SK-N-SH (cell line): ENCODE results near the gene C2CD4C. TPM values are rescaled to one million over a fixed set of nuclear protein-coding genes. Genes with fewer than 3 reads are reported as not detected.

Experiments used
- CTCF ChIA-PET: fragments of 300-600, 350-600 bp; formaldehyde crosslinking; extraction: SDS; loops from one replicate; lab custom pipeline; 2021; lab: Yijun Ruan, JAX
- POLR2A ChIA-PET: fragments of 350-600 bp; sonication (Branson Sonifier 250); formaldehyde crosslinking; extraction: SDS; loops from one replicate; lab custom pipeline; 2020; ENCODE audit warnings: antibody characterized with exemption, inconsistent platforms; lab: Yijun Ruan, JAX
- DNase-seq: peaks from one replicate; pipeline ENCODE4 v3.0.0; 2012
- H2AFZ ChIP-seq: fragments of 200-600 bp; sonication (generic); 2 replicates; pipeline ENCODE4 v1.8.1; 2016; ENCODE audit warnings: antibody characterized with exemption, mild to moderate bottlenecking, low read depth
- H3F3A ChIP-seq: fragments of 200-600 bp; sonication (generic); replicated peaks from 2 replicates; pipeline ENCODE3; 2016; ENCODE audit warnings: antibody characterized with exemption, mild to moderate bottlenecking; ENCODE audit not compliant: insufficient read depth
- H3K27ac ChIP-seq, 2 experiments: fragments of 200-500 bp in 1 of 2; fragments of 200-600 bp in 1 of 2; sonication (Bioruptor generic) in 1 of 2; sonication (generic), shearing (Covaris generic) in 1 of 2; 2 replicates each; pipeline versions ENCODE4 v1.5.1 to v1.6.1; 2014 to 2016; ENCODE audit warnings: low read depth in 2 of 2, inconsistent platforms in 1 of 2, low read length in 1 of 2, mild to moderate bottlenecking in 1 of 2, mixed read lengths in 1 of 2
- H3K27me3 ChIP-seq: fragments of 200-600 bp; sonication (generic), shearing (Covaris generic); 2 replicates; pipeline ENCODE4 v1.6.1; 2016; ENCODE audit warnings: mixed run types; ENCODE audit not compliant: insufficient read depth
- H3K36me3 ChIP-seq, 2 experiments: fragments of 200-500 bp in 1 of 2; fragments of 200-600 bp in 1 of 2; sonication (Bioruptor generic) in 1 of 2; sonication (generic) in 1 of 2; replicated peaks in 1 of 2; 2 replicates each; pipeline versions ENCODE3 to v1.5.1; 2014 to 2016; ENCODE audit warnings: low read length in 1 of 2, mild to moderate bottlenecking in 1 of 2; ENCODE audit not compliant: insufficient read depth in 2 of 2, control insufficient read depth in 1 of 2
- H3K4me1 ChIP-seq, 2 experiments: fragments of 200-500 bp in 1 of 2; fragments of 200-600 bp in 1 of 2; sonication (Bioruptor generic) in 1 of 2; sonication (generic), shearing (Covaris generic) in 1 of 2; 2 replicates each; pipeline versions ENCODE4 v1.5.1 to v1.6.1; 2014 to 2016; ENCODE audit warnings: low read depth in 1 of 2, low read length in 1 of 2, mixed run types in 1 of 2; ENCODE audit not compliant: insufficient read depth in 2 of 2, control insufficient read depth in 1 of 2
- H3K4me2 ChIP-seq: fragments of 200-600 bp; sonication (generic), shearing (Covaris generic); 2 replicates; pipeline ENCODE4 v1.6.1; 2017; ENCODE audit warnings: mixed run types
- H3K4me3 ChIP-seq, 2 experiments: fragments of 200-500 bp in 1 of 2; fragments of 200-600 bp in 1 of 2; sonication (Bioruptor generic) in 1 of 2; sonication (generic), shearing (Covaris generic) in 1 of 2; 2 replicates each; pipeline versions ENCODE4 v1.5.1 to v1.8.1; 2014 to 2016; ENCODE audit warnings: low read depth in 2 of 2, inconsistent platforms in 1 of 2, low read length in 1 of 2, mild to moderate bottlenecking in 1 of 2, mixed read lengths in 1 of 2, moderate library complexity in 1 of 2
- H3K79me2 ChIP-seq: fragments of 200-600 bp; sonication (generic); 2 replicates; pipeline ENCODE4 v1.8.1; 2017; ENCODE audit warnings: mild to moderate bottlenecking; ENCODE audit not compliant: insufficient read depth
- H3K9ac ChIP-seq: fragments of 200-600 bp; sonication (generic); 2 replicates; pipeline ENCODE4 v1.6.1; 2017; ENCODE audit warnings: mixed run types
- H3K9me2 ChIP-seq: fragments of 200-600 bp; sonication (generic); 2 replicates; pipeline ENCODE4 v1.6.1; 2017; ENCODE audit warnings: mixed run types
- H3K9me3 ChIP-seq: fragments of 200-600 bp; sonication (generic); 2 replicates; pipeline ENCODE4 v1.6.1; 2017; ENCODE audit warnings: mixed run types, mild to moderate bottlenecking, moderate library complexity
- H4K20me1 ChIP-seq: fragments of 200-600 bp; sonication (generic); 2 replicates; pipeline ENCODE4 v1.6.1; 2017; ENCODE audit warnings: mild to moderate bottlenecking, mixed run types; ENCODE audit not compliant: insufficient read depth
- ELF1 ChIP-seq: IDR thresholded peaks from 2 replicates; pipeline ENCODE4 v1.4.0; 2012
- FOSL2 ChIP-seq: IDR thresholded peaks from 2 replicates; pipeline ENCODE4 v1.4.0; 2012; ENCODE audit warnings: low read depth, mild to moderate bottlenecking, moderate library complexity, borderline replicate concordance
- FOXJ3 ChIP-seq: sonication (generic); formaldehyde crosslinking; IDR thresholded peaks from 2 replicates; pipeline ENCODE4 v1.5.1; 2020; ENCODE audit warnings: mild to moderate bottlenecking, missing genetic modification reagents
- FOXM1 ChIP-seq: IDR thresholded peaks from 2 replicates; pipeline ENCODE4 v1.4.0; 2012; ENCODE audit warnings: low read depth, mild to moderate bottlenecking
- GATA2 ChIP-seq: sonication (generic); formaldehyde crosslinking; IDR thresholded peaks from 2 replicates; pipeline ENCODE4 v1.5.0; 2020; ENCODE audit warnings: mild to moderate bottlenecking, missing genetic modification reagents
- JUND ChIP-seq: IDR thresholded peaks from 2 replicates; pipeline ENCODE4 v1.4.0; 2012
- MAX ChIP-seq: IDR thresholded peaks from 2 replicates; pipeline ENCODE4 v1.4.0; 2012; ENCODE audit warnings: low read depth
- MEF2A ChIP-seq: IDR thresholded peaks from 2 replicates; pipeline ENCODE4 v1.4.0; 2012; ENCODE audit warnings: low read depth, borderline replicate concordance
- MXI1 ChIP-seq: IDR thresholded peaks from 2 replicates; pipeline ENCODE4 v1.6.1; 2012; ENCODE audit warnings: mild to moderate bottlenecking, low read depth, low read length, improper control_type of control experiment
- PBX3 ChIP-seq: IDR thresholded peaks from 2 replicates; pipeline ENCODE4; 2012
- RAD21 ChIP-seq: IDR thresholded peaks from 2 replicates; pipeline ENCODE4 v1.6.1; 2012; ENCODE audit warnings: mild to moderate bottlenecking, low read length
- RCOR1 ChIP-seq: fragments of 150-350 bp; IDR thresholded peaks from 2 replicates; pipeline ENCODE4 v1.6.1; 2017; ENCODE audit warnings: antibody characterized with exemption, low read length
- REST ChIP-seq: IDR thresholded peaks from 2 replicates; pipeline ENCODE4 v1.6.1; 2012; ENCODE audit warnings: mild to moderate bottlenecking, low read depth, low read length, moderate library complexity
- RFX5 ChIP-seq: IDR thresholded peaks from 2 replicates; pipeline ENCODE4 v1.6.1; 2012; ENCODE audit warnings: mild to moderate bottlenecking, improper control_type of control experiment, low read length
- TAF1 ChIP-seq: IDR thresholded peaks from 2 replicates; pipeline ENCODE4 v1.6.1; 2012; ENCODE audit warnings: low read depth, mild to moderate bottlenecking, low read length, moderate library complexity, borderline replicate concordance
- TEAD4 ChIP-seq: IDR thresholded peaks from 2 replicates; pipeline ENCODE4 v1.4.0; 2012; ENCODE audit warnings: mild to moderate bottlenecking, borderline replicate concordance; ENCODE audit not compliant: insufficient read depth
- USF2 ChIP-seq: fragments of 150-350 bp; IDR thresholded peaks from 2 replicates; pipeline ENCODE4 v1.6.1; 2017; ENCODE audit warnings: antibody characterized with exemption, low read length, low read depth, borderline replicate concordance
- YY1 ChIP-seq: IDR thresholded peaks from 2 replicates; pipeline ENCODE4 v1.4.0; 2012; ENCODE audit warnings: low read depth, mild to moderate bottlenecking
- ZBTB33 ChIP-seq: IDR thresholded peaks from 2 replicates; pipeline ENCODE4 v1.4.0; 2012; ENCODE audit warnings: low read depth, borderline replicate concordance
- WGBS: methylation state at CpG from one replicate; pipeline ENCODE4 v1.1.6; 2017; ENCODE audit warnings: low lambda C conversion rate; 5-methylcytosine and 5-hydroxymethylcytosine counted together
- polyA plus RNA-seq, 3 experiments: library from polyadenylated mRNA; depleted of rRNA; stranded (reverse); fragments of >200 nt; gene quantifications; 2 replicates each; pipeline ENCODE4 v1.2.3, GENCODE V29; 2012

C2CD4C gene
- polyA plus RNA-seq, 1 of the 3 experiments (the other 2 are of a cell fraction) = 0.23 TPM

- Histone ChIP-seq H3K4me1 (peaks cover 0 to 12% of the 10 kb centered on the region in 2 experiments; a peak in 1 of 4 replicates), H3K4me3 (no peak overlapping the region), H3K27me3 (no peaks in the 10 kb centered on the region), H2AFZ (no peak overlapping the region), H4K20me1 (no peaks in the 10 kb centered on the region), H3K79me2 (no peaks in the 10 kb centered on the region), H3F3A (no peaks in the 10 kb centered on the region), H3K9me2 (no peaks in the 10 kb centered on the region), H3K9ac (no peak overlapping the region), H3K4me2 (no peak overlapping the region), H3K9me3 (no peaks in the 10 kb centered on the region), H3K36me3 (no peaks in the 10 kb centered on the region), H3K27ac (no peak overlapping the region)
- WGBS = 75% methylated on average over 12 of the region's 15 CpGs
- ChIA-PET POLR2A (no interaction called here), CTCF (interaction anchor here (1.0 kb wide), 1 partner anchor 10 kb away, joined by 3 read pairs; no protein-coding TSS in a partner anchor)
- TF ChIP-seq MEF2A = no peak
- TF ChIP-seq GATA2 (CRISPR knock-in tag) = no peak
- no peak for TF ChIP-seq RAD21
- TF ChIP-seq ELF1 = no peak
- TF ChIP-seq PBX3 = no peak
- no peak for TF ChIP-seq FOSL2
- TF ChIP-seq TAF1 = no peak
- no peak for TF ChIP-seq FOXJ3
- TF ChIP-seq MXI1 = no peak
- no peak for TF ChIP-seq ZBTB33
- no peak for TF ChIP-seq MAX
- TF ChIP-seq RFX5 = no peak
- TF ChIP-seq REST = no peak
- TF ChIP-seq TEAD4 = no peak
- TF ChIP-seq JUND = no peak
- TF ChIP-seq RCOR1 = no peak
- no peak for TF ChIP-seq FOXM1
- TF ChIP-seq USF2 = no peak
- no peak for TF ChIP-seq YY1
- DNase-seq = no peak
These were observed 15.6 kb upstream of the C2CD4C start for GRCh38 chr19:424546-424945.
